ENCODE measurements around the gene MFAP3L. TPM values are rescaled to one million over a fixed set of nuclear protein-coding genes. Genes with fewer than 3 reads are reported as not detected.

The MFAP3L gene
- total RNA-seq, 1 experiment from 2014 or later, result 4.3 TPM

DNA sequence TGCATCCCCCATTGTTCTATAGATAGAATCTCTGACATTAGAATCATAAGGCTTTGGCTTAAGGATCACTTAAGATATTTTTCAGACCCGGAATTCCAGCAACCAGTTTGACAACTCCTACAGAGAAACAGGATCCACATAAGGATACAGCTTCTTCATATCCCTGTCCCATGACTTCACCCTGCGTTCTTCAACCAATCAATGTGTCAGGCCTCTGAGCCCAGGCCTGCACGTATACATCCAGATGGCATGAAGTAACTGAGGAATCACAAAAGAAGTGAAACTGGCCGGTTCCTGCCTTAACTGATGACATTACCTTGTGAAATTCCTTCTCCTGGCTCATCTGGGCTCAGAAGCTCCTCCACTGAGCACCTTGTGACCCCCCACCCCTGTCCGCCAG lies 85.1 kb downstream of the MFAP3L start:
- DNase-seq (ENCODE audit: low spot score), result no peak

DNA sequence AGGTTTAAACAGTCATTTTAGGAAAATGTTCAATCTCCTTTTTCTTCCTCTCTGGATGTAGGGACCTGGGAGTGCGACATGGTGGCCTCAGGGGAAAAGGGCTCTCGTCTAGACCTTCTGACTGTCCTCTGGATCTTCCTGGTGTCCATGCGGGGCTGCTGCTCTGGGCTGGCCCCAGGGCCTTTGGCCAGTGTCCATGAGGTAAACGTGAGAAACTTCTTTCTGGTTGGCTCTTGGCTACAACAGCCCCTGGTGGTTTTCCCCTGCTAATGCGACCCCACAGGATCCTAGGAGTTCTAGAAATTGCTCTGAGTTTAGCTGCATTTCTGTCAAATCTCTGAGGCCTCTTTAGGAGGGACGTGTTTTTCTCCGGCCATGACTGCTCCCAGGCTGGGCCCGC lies 85.7 kb downstream of the MFAP3L start:
- DNase-seq (ENCODE audit: low spot score), result no peak

Other genes starting within 250 kb of the MFAP3L start
- gene AADAT, start 63.6 kb upstream of the MFAP3L start, total RNA-seq (2014; rRNA removed; shearing (Covaris generic)), result 3.0 and 5.6 TPM in 2 replicates

Data from A172 (cell line).